NCI-H2227 (cell line): ENCODE measurements around the gene ACAP2.
"Not testable (repeated sequence)": the region's sequence is repeated elsewhere in the genome, so short reads cannot be mapped to it uniquely, and the experiment has no call there.

Experiments used
- DNase-seq: peaks from one replicate; lab custom pipeline; 2025; ENCODE audit not compliant: unreplicated experiment; lab: John Stamatoyannopoulos, UW

ACAP2 gene

GRCh38 chr3:195394024-195394423 lies 48.8 kb downstream of the ACAP2 start:
- DNase-seq: no peak

- DNase-seq: no peak
Measured at GRCh38 chr3:195388380-195388779, 54.4 kb downstream of the ACAP2 start.

GRCh38 chr3:195386739-195387138 lies 56.1 kb downstream of the ACAP2 start:
- DNase-seq: no peak

- no peak for DNase-seq
Measured at GRCh38 chr3:195385526-195385925, 57.3 kb downstream of the ACAP2 start.

- no peak for DNase-seq
Measured at GRCh38 chr3:195384952-195385351, 57.9 kb downstream of the ACAP2 start.

GRCh38 chr3:195372220-195372619 lies 70.6 kb downstream of the ACAP2 start:
- DNase-seq: no peak

GRCh38 chr3:195366200-195366925 lies 76.5 kb downstream of the ACAP2 start:
- DNase-seq: no peak

GRCh38 chr3:195365371-195365770 lies 77.4 kb downstream of the ACAP2 start:
- no peak for DNase-seq

GRCh38 chr3:195357797-195358196 lies 85.0 kb downstream of the ACAP2 start:
- DNase-seq: not testable (repeated sequence)

GRCh38 chr3:195356151-195357086 lies 86.4 kb downstream of the ACAP2 start:
- no peak for DNase-seq

GRCh38 chr3:195354009-195354408 lies 88.8 kb downstream of the ACAP2 start:
- not testable (repeated sequence) for DNase-seq

- no peak for DNase-seq
Measured at GRCh38 chr3:195352895-195353488, 89.8 kb downstream of the ACAP2 start.

GRCh38 chr3:195348426-195349115 lies 94.2 kb downstream of the ACAP2 start:
- DNase-seq: no peak

GRCh38 chr3:195337747-195338146 lies 105.1 kb downstream of the ACAP2 start:
- no peak for DNase-seq

GRCh38 chr3:195334967-195335366 lies 107.9 kb downstream of the ACAP2 start:
- DNase-seq: no peak

- DNase-seq: peak; percentile 6
Measured at GRCh38 chr3:195319060-195319459, 123.8 kb downstream of the ACAP2 start.

GRCh38 chr3:195312714-195313113 lies 130.1 kb downstream of the ACAP2 start:
- DNase-seq: no peak

GRCh38 chr3:195307711-195308110 lies 135.1 kb downstream of the ACAP2 start:
- no peak for DNase-seq

- no peak for DNase-seq
Measured at GRCh38 chr3:195306369-195306768, 136.5 kb downstream of the ACAP2 start.

- DNase-seq: no peak
Measured at GRCh38 chr3:195302431-195302830, 140.4 kb downstream of the ACAP2 start.

- DNase-seq: no peak
Measured at GRCh38 chr3:195297446-195297845, 145.4 kb downstream of the ACAP2 start.
